GM18868 (cell line): ENCODE data around the gene PDE6G.

Experiments used
- ATAC-seq: cut with Tn5 transposase; IDR thresholded peaks from one replicate; pipeline ENCODE4 v1.9.1; 2021; ENCODE audit warnings: mild to moderate bottlenecking, moderate library complexity; ENCODE audit not compliant: unreplicated experiment

The PDE6G gene

DNA sequence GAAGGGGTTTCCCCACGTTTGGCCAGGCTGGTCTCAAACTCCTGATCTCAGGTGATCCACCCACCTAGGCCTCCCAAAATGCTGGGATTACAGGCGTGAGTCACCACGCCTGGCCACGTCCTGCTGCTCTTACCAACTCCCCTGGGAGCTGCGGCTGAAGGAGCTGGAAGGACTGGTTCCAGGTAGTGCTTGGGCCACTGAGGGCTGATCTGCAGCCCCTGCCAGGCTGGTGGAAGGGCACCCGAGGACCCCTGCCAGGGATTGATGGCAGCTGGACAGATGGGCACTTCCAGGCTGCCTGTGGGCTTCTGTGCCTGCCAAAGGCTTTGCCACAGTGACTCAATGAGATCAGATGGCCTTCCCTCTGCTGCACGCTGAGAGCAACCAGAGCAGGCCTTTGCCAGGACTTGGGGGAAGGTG lies 7.7 kb upstream of the PDE6G start:
- ATAC-seq = no peak

- ATAC-seq = no peak
These were observed 5.7 kb upstream of the PDE6G start for GRCh38 chr17:81662002-81662401.

DNA sequence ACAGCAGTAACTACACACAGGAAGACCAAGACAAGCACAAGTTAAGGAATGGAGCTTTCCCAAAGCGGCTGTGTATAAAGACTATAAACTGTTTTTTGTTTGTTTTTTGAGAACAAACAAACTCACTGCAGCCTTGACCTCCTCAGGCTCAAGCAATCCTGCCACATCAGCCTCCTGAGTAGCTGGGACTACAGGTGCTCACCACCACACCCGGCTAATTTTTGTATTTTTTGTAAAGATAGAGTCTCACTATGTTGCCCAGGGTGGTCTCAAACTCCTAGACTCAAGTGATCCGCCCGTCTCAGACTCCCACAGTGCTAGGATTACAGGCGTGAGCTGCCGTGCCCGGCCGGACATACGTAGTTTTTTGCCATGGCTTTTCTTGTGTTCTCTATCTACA lies 4.1 kb upstream of the PDE6G start:
- no peak for ATAC-seq

- ATAC-seq = no peak
These were observed 2.7 kb upstream of the PDE6G start for GRCh38 chr17:81659038-81659437.

- ATAC-seq = no peak
These were observed 493 bp upstream of the PDE6G start for GRCh38 chr17:81656835-81657234.

DNA sequence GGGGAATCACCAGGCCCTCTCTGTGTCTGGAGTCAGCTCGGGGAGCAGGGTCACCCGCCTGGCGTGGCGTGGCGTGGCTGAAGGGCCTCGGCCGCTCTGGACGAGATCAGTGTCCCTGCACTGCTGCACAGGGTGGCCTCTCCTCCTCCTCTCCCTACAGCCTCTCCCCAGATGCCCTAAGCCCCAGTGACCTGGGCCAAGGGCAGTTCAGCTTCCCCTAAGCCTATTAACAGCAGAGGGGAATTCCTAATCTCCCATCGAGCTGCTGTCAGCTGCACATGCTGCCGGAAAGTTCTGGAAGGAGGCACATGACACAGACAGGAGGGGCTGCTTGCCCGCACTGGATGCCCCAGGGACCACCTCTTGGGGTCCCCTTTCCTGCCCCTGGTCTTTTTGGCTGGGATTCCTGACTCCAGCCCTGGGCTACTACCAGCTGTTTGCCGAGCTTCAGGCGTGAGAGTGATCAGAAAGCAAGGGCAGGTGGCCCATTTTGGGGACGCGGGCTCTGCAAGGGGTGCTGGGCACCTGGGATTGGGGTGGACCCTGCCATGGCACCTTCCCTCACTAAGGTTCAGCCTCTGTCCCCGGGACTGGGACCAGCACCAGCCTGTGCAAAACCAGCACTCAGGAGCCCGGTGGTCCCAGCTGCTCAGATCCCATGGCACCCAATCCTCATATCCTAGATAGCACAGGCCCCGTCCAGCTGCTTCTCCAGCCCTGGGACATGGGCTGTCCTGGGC lies 794 bp downstream of the PDE6G start:
- ATAC-seq = no peak

DNA sequence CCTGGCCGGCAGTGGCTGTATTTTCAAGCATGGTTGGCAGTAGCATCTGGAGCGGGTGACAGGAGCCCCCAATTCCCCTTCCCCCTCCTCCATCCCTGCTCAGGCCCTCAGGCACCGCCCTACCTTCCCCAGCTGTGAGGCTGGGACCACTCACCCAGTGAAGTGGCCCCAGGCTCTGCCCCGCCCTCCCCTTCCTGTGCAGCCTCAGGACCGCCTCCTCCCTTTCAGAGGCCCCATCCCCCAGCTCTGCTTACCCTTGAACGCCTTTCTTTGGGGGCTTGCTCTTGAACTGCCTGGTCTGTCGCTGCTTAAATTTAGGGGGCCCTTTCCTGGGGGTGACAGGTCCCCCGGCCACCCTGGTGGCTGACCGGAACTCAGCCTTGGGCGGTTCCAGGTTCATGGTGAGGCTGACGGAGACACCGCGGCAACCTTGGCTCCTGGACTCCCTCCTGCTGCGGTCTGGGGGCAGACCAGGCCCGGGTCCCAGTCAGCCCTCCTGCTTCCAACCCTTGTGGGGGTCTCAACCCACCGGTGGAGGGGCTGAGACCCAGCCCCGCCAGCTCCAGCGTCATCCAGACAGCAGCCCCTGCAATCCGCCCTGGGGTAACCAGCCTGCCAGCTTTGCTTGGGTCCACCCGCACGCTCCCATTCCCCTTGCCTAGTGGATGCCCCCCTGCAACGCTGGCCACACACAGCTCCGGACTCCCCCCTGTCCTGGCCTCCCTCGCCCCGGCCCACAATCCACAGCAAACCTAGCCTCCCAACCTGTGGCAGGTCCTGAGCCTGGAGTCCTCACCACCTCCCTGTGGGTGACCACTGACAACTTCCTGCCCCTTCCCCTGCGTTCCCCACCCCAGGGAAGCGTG lies 3.2 kb downstream of the PDE6G start:
- no peak for ATAC-seq

GRCh38 chr17:81651692-81652091 lies 4.7 kb downstream of the PDE6G start:
- no peak for ATAC-seq

DNA sequence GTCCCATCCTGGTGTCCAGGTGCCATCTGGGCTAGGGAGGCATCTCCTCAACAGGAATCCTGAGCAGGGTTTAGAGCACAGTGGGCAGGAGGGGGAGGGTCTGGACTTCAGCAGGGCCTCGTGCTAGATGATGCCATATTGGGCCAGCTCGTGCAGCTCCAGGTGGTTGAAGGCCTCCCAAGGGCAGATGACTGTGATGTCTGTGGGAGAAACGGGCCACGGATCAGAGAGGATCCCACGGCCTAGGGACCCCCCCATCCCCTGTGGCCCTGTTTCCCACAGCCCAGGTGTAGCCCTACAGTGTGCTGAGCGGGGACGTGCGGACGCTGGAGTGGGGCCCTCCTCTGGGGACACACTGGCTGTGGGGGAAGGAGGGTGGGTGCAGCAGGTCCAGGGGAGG lies 5.4 kb downstream of the PDE6G start:
- no peak for ATAC-seq

DNA sequence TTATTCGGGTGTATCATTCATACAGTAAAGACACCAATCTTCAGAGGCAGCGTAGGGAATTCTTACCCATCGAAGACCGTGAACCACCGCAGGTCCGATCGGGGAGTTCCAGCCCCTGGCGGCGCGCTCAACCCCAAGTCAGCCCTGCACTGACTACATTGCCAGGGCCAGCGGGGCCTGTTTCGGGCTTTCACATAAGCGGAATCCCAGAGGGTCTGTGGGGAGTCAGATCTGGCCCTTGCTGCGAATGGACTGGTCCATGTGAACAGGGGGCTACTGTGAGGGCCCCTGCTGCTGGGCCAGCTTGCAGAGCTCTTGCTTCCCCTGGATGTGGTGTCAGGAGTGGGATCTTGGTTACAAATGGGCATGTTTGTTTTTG lies 7.6 kb downstream of the PDE6G start:
- ATAC-seq = no peak

DNA sequence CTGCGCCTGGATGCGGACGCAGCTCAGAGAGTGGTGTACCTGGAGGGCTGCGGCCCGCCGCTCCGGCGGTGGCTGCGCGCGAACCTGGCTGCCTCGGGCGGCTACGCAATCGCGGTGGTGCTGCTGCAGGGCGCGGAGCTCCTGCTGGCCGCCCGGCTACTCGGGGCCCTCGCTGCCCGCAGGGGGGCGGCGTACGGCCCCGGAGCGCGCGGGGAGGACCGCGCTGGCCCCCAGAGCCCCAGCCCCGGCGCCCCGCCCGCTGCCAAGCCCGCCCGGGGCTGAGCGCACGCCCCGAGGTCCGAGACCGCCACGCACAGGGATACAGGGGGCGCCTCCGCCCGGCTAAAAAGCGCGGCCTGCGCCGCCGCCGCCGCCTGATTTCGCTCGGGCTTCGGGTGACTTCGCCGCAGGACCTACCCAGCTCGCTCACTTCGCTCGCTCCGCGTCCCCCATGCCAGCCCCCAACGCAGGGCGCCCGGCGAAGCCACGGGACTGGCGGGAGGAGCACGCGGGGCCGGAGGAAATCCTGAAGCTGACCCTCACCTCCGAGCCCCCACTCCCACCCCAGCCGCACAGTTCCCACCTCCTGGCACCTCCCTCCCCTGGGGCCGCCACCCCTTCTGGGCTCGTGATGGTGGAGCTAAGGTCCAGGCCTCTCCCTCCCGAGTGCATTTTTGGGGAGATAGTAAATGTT lies 8.2 kb downstream of the PDE6G start:
- ATAC-seq = no peak

GRCh38 chr17:81647640-81648012 lies 8.7 kb downstream of the PDE6G start:
- ATAC-seq = no peak

- ATAC-seq = no peak
These were observed 9.3 kb downstream of the PDE6G start for GRCh38 chr17:81646869-81647600.

- ATAC-seq = no peak
These were observed 11.1 kb downstream of the PDE6G start for GRCh38 chr17:81644976-81645952.

DNA sequence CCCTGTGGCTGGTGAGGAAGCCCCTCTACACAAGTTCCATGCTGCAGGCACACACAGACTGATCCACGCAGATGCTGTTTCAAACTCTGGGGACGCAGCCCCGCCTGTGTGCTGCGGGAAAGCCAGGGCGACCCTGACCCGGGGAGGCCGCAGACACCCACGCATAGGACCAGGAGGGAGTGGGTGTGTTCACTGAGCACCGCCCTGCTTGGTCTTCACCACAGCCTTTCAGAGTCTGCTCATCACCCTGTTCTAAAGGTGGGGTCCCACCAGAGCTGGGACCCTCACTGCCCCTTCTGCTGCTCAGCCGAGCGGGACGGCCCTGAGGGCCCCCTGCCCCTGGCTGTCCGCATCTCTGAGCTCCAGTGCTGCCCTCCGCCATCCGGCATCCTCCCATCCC lies 11.8 kb downstream of the PDE6G start:
- no peak for ATAC-seq

GRCh38 chr17:81641825-81642489 lies 14.4 kb downstream of the PDE6G start:
- no peak for ATAC-seq

- no peak for ATAC-seq
These were observed 16.3 kb downstream of the PDE6G start for GRCh38 chr17:81640011-81640410.

DNA sequence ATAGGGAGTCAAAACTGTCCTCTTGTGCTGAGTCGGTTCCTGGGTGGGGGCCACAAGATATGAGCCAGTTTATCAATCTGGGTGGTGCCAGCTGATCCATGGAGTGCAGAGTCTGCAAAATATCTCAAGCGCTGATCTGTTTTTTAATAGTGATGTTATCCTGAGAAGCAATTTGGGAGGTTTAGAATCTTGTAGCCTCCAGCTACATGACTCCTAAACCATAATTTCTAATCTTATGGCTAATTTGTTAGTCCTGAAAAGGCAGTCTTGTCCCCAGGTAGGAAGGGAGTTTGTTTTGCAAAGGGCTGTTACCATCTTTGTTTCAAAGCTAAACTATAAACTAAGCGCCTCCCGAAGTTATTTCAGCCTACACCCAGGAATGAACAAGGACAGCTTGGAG lies 17.7 kb downstream of the PDE6G start:
- ATAC-seq = no peak

DNA sequence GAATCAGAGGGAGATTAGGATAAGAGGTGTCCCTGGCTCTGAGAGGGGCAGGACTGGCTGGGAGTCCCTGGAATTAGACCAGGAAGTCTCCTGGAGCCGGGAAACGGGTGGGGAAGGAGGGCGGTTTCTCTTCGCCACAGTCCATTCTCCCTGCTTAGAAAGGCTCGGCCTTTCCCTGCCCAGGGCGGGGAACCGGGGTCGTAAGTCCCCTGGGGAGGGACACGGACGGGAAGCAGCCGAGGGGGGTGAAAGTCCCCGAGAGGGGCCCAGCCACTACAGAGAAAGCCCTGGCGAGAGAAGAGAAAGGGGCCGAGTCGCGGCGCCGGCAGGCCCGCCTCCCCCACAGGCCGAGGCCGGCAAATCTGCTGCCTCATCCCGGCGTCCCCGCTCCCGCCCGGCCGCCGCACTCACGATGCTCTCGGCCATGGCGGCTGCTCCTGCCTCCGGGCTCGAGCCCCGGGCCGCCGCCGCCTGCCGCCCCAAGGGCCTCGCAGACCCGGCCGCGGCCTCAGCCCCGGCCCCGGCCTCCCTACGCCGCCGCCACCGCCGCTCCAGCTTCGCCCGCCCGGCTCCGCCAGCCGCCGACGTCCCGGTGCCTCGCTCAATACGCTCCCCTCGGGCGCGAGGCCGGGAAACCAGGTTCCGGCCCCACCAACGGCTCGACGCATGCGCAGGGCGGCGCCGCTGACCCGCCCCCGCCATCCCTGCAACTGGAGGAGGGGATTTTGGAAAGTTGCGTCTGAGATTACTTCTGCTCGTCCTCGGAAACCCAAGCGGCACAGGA lies 19.6 kb downstream of the PDE6G start, which contains the start of the genes NPLOC4 and TSPAN10:
TSS of gene NPLOC4 (minus strand) at position 608 of the 784 bp plus-strand sequence. CDS start at position 426, 182 bp downstream.
TSS of gene TSPAN10 (plus strand) at position 692 of the 784 bp plus-strand sequence. CDS start 5,217 bp downstream, outside the sequence.
- peak; percentile 77 for ATAC-seq
